HS-27A (cell line): ENCODE results near the gene MBNL2.

Experiments
- DNase-seq: peaks from one replicate; pipeline ENCODE4 v3.0.0-alpha.2; 2012; ENCODE audit warnings: low read depth, missing footprints

The MBNL2 gene

GRCh38 chr13:97382276-97382675, 160.1 kb downstream of the MBNL2 start:
- DNase-seq: no peak

GRCh38 chr13:97384371-97384770, 162.2 kb downstream of the MBNL2 start:
- no peak for DNase-seq

GRCh38 chr13:97385146-97385545, 163.0 kb downstream of the MBNL2 start:
- no peak for DNase-seq

- no peak for DNase-seq
Observed at GRCh38 chr13:97385854-97386253, 163.7 kb downstream of the MBNL2 start.

GRCh38 chr13:97386801-97387484, 164.8 kb downstream of the MBNL2 start:
- no peak for DNase-seq

GRCh38 chr13:97387485-97387839, 165.3 kb downstream of the MBNL2 start:
- no peak for DNase-seq

- DNase-seq: no peak
Observed at GRCh38 chr13:97387890-97388289, 165.8 kb downstream of the MBNL2 start.

GRCh38 chr13:97388373-97388772, 166.2 kb downstream of the MBNL2 start:
- no peak for DNase-seq

GRCh38 chr13:97390941-97391600, 168.9 kb downstream of the MBNL2 start:
- no peak for DNase-seq

- DNase-seq: no peak
Observed at GRCh38 chr13:97392020-97392419, 169.9 kb downstream of the MBNL2 start.

- no peak for DNase-seq
Observed at GRCh38 chr13:97394542-97394941, 172.4 kb downstream of the MBNL2 start.

- DNase-seq: no peak
Observed at GRCh38 chr13:97395447-97396136, 173.5 kb downstream of the MBNL2 start.

GRCh38 chr13:97397267-97397666, 175.1 kb downstream of the MBNL2 start:
- DNase-seq: no peak

GRCh38 chr13:97401421-97401820, 179.3 kb downstream of the MBNL2 start:
- no peak for DNase-seq

- DNase-seq: no peak
Observed at GRCh38 chr13:97403893-97404750, 182.0 kb downstream of the MBNL2 start.

GRCh38 chr13:97407540-97407939, 185.4 kb downstream of the MBNL2 start:
- no peak for DNase-seq

- DNase-seq: no peak
Observed at GRCh38 chr13:97408938-97409337, 186.8 kb downstream of the MBNL2 start.

GRCh38 chr13:97411984-97412383, 189.9 kb downstream of the MBNL2 start:
- DNase-seq: no peak

- DNase-seq: no peak
Observed at GRCh38 chr13:97413694-97414093, 191.6 kb downstream of the MBNL2 start.

- no peak for DNase-seq
Observed at GRCh38 chr13:97414392-97414791, 192.3 kb downstream of the MBNL2 start.

GRCh38 chr13:97417698-97418097, 195.6 kb downstream of the MBNL2 start:
- DNase-seq: no peak
